ENCODE data around the gene GAD1.

Gene GAD1

GRCh38 chr2:170886386-170886785, 69.7 kb downstream of the GAD1 start:
- peaks cover 4% of the 10 kb centered on the region for H3K4me1 ChIP-seq (ENCODE audit: control insufficient read depth, low read depth, low read length)
- H3K27ac ChIP-seq (ENCODE audit: low read length) = no peak overlapping the region
- no peaks in the 10 kb centered on the region for H3K27me3 ChIP-seq (ENCODE audit: control insufficient read depth, insufficient read depth, low read length)
- no peak overlapping the region for H3K4me3 ChIP-seq (ENCODE audit: low read length)
- H3K9me3 ChIP-seq (ENCODE audit: control insufficient read depth, low read depth, low read length) = no peaks in the 10 kb centered on the region
- H3K9ac ChIP-seq (ENCODE audit: low read length) = no peak overlapping the region
- H3K36me3 ChIP-seq (ENCODE audit: control insufficient read depth, low read depth, low read length) = no peaks in the 10 kb centered on the region

DNA sequence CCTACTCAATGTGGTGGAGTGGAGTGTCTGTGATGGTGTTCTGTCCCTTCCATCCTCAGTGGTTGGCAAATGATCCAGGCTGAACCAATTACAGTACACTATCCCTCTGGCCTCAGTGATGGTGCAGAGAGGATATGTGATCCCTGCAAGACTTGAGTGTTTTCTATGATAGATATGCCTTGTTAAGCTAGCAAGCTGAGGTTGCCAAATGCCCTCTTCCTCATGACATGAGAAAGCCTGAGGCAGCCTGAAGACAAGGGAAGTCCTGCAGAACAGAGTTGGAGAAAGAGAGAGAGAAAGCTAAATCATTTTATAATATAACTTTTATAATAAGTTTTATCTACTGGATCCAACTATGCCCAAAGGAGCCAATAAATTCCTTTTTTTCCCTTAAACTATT, 70.8 kb downstream of the GAD1 start:
- no peaks in the 10 kb centered on the region for H3K36me3 ChIP-seq (ENCODE audit: control insufficient read depth, low read depth, low read length)
- H3K9ac ChIP-seq (ENCODE audit: low read length) = no peak overlapping the region
- H3K4me1 ChIP-seq (ENCODE audit: control insufficient read depth, low read depth, low read length) = peaks cover 4% of the 10 kb centered on the region
- H3K4me3 ChIP-seq (ENCODE audit: low read length) = no peak overlapping the region
- no peaks in the 10 kb centered on the region for H3K27me3 ChIP-seq (ENCODE audit: control insufficient read depth, insufficient read depth, low read length)
- H3K9me3 ChIP-seq (ENCODE audit: control insufficient read depth, low read depth, low read length) = no peaks in the 10 kb centered on the region
- no peak overlapping the region for H3K27ac ChIP-seq (ENCODE audit: low read length)

DNA sequence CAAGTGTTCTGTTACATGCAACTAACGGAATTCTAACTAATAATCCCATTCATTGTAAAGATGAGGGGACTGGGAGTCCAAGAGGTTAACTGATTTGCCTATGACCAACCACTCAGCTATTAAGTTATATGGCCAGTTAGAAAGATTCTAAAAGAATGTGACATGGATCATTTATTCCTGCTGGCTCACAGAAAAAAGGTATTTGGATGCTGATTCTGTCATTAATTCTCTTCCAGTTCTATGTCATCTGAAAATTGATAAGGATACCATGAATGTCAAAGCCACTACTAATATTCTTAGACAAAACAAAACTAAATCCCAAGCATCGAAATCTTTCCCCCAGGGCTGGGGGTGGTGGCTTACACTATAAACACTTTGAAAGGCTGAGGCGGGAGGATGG, 71.2 kb downstream of the GAD1 start:
- no peak overlapping the region for H3K4me3 ChIP-seq (ENCODE audit: low read length)
- H3K4me1 ChIP-seq (ENCODE audit: control insufficient read depth, low read depth, low read length) = peaks cover 4% of the 10 kb centered on the region
- H3K27ac ChIP-seq (ENCODE audit: low read length) = no peak overlapping the region
- no peaks in the 10 kb centered on the region for H3K36me3 ChIP-seq (ENCODE audit: control insufficient read depth, low read depth, low read length)
- no peaks in the 10 kb centered on the region for H3K27me3 ChIP-seq (ENCODE audit: control insufficient read depth, insufficient read depth, low read length)
- no peaks in the 10 kb centered on the region for H3K9me3 ChIP-seq (ENCODE audit: control insufficient read depth, low read depth, low read length)
- H3K9ac ChIP-seq (ENCODE audit: low read length) = no peak overlapping the region

DNA sequence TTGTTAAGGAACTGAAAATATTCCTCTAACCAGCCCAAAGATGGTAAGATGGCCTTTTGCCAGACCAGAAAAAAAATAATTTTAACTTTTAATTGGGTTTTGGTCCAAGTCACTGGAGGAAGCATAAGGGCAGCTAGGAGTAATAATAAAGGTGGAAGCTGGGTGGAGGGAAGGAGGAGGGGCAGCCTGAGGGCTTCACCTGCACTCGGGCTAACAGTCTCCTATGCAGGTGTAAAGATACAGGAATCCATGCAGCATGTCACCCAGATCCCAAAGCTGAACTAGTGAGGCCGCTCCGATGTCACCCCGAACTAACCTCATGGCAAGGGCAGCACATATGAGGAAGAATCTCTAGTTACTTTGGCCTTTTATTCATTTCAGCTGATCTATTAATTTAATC, 75.2 kb downstream of the GAD1 start:
- Histone ChIP-seq H3K4me1 (ENCODE audit: control insufficient read depth, low read depth, low read length) (peaks cover 4% of the 10 kb centered on the region), H3K27ac (ENCODE audit: low read length) (no peak overlapping the region), H3K9me3 (ENCODE audit: control insufficient read depth, low read depth, low read length) (no peaks in the 10 kb centered on the region), H3K9ac (ENCODE audit: low read length) (no peak overlapping the region), H3K27me3 (ENCODE audit: control insufficient read depth, insufficient read depth, low read length) (no peaks in the 10 kb centered on the region), H3K36me3 (ENCODE audit: control insufficient read depth, low read depth, low read length) (no peaks in the 10 kb centered on the region), H3K4me3 (ENCODE audit: low read length) (no peak overlapping the region)

DNA sequence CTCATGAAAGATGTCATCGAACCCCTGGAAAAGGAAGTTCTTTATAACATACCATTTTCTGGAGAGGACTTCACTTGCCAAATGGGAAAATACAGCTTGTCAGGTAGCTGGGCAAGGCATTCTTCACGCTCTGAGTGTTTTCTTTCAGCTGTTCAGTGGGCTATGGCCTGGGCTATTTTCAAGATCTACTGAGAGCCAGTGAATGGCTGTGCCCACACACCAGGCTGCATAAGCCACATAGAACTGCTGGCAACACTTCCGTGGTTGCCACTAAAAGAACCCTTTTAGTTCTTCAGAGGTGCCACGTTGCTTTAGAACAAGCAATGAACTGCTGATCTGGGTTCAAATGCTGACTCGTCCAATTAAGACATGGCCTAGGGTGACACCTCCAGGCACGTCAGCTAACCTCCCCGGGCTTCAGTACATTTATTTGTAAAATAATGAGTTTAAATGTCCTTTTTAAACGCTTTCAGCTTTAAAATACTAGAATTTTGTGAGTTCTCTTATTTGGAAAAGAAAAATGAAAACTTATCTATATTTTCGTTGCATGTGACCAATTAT, 75.8 kb downstream of the GAD1 start:
- no peaks in the 10 kb centered on the region for H3K9me3 ChIP-seq (ENCODE audit: control insufficient read depth, low read depth, low read length)
- H3K27me3 ChIP-seq (ENCODE audit: control insufficient read depth, insufficient read depth, low read length) = no peaks in the 10 kb centered on the region
- no peak overlapping the region for H3K9ac ChIP-seq (ENCODE audit: low read length)
- H3K4me1 ChIP-seq (ENCODE audit: control insufficient read depth, low read depth, low read length) = peaks cover 4% of the 10 kb centered on the region
- no peaks in the 10 kb centered on the region for H3K36me3 ChIP-seq (ENCODE audit: control insufficient read depth, low read depth, low read length)
- H3K27ac ChIP-seq (ENCODE audit: low read length) = no peak overlapping the region
- H3K4me3 ChIP-seq (ENCODE audit: low read length) = no peak overlapping the region

- Histone ChIP-seq H3K9me3 (ENCODE audit: control insufficient read depth, low read depth, low read length) (no peaks in the 10 kb centered on the region), H3K9ac (ENCODE audit: low read length) (no peak overlapping the region), H3K27ac (ENCODE audit: low read length) (no peak overlapping the region), H3K36me3 (ENCODE audit: control insufficient read depth, low read depth, low read length) (no peaks in the 10 kb centered on the region), H3K4me1 (ENCODE audit: control insufficient read depth, low read depth, low read length) (no peaks in the 10 kb centered on the region), H3K27me3 (ENCODE audit: control insufficient read depth, insufficient read depth, low read length) (no peaks in the 10 kb centered on the region), H3K4me3 (ENCODE audit: low read length) (no peak overlapping the region)
Measured at GRCh38 chr2:170895023-170895757, 78.5 kb downstream of the GAD1 start.

DNA sequence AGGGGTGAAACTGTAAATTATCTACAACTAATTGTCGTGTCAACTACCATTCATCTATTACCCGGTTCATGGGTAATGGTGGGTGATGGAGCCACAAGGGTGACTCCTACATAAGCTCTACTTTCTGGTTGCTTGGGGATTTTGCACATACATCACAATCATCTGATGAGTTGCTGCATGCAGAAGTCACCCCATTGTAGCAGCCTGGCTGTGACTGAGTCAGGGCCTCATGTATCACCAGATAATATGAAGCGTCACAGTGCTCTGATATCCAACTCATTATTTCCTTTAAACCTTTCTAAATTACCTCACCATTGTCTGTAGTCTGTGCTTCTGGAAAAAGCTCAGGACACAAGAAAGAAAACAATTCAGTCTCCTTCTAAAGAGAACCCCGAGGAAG, 79.9 kb downstream of the GAD1 start:
- Histone ChIP-seq H3K36me3 (ENCODE audit: control insufficient read depth, low read depth, low read length) (no peaks in the 10 kb centered on the region), H3K4me3 (ENCODE audit: low read length) (no peak overlapping the region), H3K9ac (ENCODE audit: low read length) (no peak overlapping the region), H3K4me1 (ENCODE audit: control insufficient read depth, low read depth, low read length) (no peaks in the 10 kb centered on the region), H3K27me3 (ENCODE audit: control insufficient read depth, insufficient read depth, low read length) (no peaks in the 10 kb centered on the region), H3K27ac (ENCODE audit: low read length) (no peak overlapping the region), H3K9me3 (ENCODE audit: control insufficient read depth, low read depth, low read length) (no peaks in the 10 kb centered on the region)

DNA sequence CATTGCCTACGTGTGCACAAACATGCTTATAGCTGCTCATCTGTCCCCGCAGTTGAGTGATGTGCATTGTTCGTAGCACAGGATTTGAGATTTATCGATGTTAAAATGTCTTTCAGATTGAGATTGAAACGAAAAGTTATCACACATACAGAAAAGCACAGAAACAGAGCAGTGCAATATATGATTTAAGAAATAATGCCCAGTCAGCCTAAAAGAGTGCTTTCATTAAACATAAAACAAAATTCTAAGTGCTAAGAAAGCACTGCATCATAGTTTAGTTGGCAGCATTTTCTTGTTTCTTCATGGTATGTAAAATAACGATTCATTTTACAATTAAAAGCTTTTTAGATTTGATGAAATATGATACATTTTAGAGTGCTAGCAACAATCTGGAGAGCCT, 80.4 kb downstream of the GAD1 start:
- Histone ChIP-seq H3K9ac (ENCODE audit: low read length) (no peak overlapping the region), H3K36me3 (ENCODE audit: control insufficient read depth, low read depth, low read length) (no peaks in the 10 kb centered on the region), H3K4me3 (ENCODE audit: low read length) (no peak overlapping the region)

GRCh38 chr2:170905864-170906263, 89.2 kb downstream of the GAD1 start:
- Histone ChIP-seq H3K9ac (ENCODE audit: low read length) (no peak overlapping the region), H3K27me3 (ENCODE audit: control insufficient read depth, insufficient read depth, low read length) (no peaks in the 10 kb centered on the region), H3K36me3 (ENCODE audit: control insufficient read depth, low read depth, low read length) (no peaks in the 10 kb centered on the region), H3K27ac (ENCODE audit: low read length) (no peak overlapping the region), H3K4me3 (ENCODE audit: low read length) (no peak overlapping the region), H3K4me1 (ENCODE audit: control insufficient read depth, low read depth, low read length) (no peaks in the 10 kb centered on the region), H3K9me3 (ENCODE audit: control insufficient read depth, low read depth, low read length) (peaks cover 4% of the 10 kb centered on the region)

More for the DNA sequence above, 80.4 kb downstream of the GAD1 start:
- Histone ChIP-seq H3K4me1 (ENCODE audit: control insufficient read depth, low read depth, low read length) (no peaks in the 10 kb centered on the region), H3K27ac (ENCODE audit: low read length) (no peak overlapping the region), H3K9me3 (ENCODE audit: control insufficient read depth, low read depth, low read length) (no peaks in the 10 kb centered on the region), H3K27me3 (ENCODE audit: control insufficient read depth, insufficient read depth, low read length) (no peaks in the 10 kb centered on the region)
